HUES64 (cell line): Measurements from ENCODE around the gene TFF2.

ENCODE experiments used
- H3K27ac ChIP-seq: 2 replicates; pipeline ENCODE4 v1.7.0; 2013; ENCODE audit warnings: low read depth, low read length, inconsistent platforms
- H3K27me3 ChIP-seq: 2 replicates; pipeline ENCODE4 v1.6.1; 2013; ENCODE audit warnings: mild to moderate bottlenecking, low read length; ENCODE audit not compliant: insufficient read depth
- H3K36me3 ChIP-seq: 2 replicates; pipeline ENCODE4 v1.6.1; 2013; ENCODE audit warnings: mild to moderate bottlenecking, low read length; ENCODE audit not compliant: insufficient read depth
- H3K4me1 ChIP-seq: 2 replicates; pipeline ENCODE4 v1.6.1; 2013; ENCODE audit warnings: mild to moderate bottlenecking, low read length, moderate library complexity; ENCODE audit not compliant: insufficient read depth
- H3K4me3 ChIP-seq: 2 replicates; pipeline ENCODE4 v1.5.1; 2013; ENCODE audit warnings: mild to moderate bottlenecking, low read length, moderate library complexity
- H3K9ac ChIP-seq: 2 replicates; pipeline ENCODE4 v1.6.1; 2013; ENCODE audit warnings: mild to moderate bottlenecking, low read depth, low read length
- H3K9me3 ChIP-seq: 2 replicates; pipeline ENCODE4 v1.6.1; 2013; ENCODE audit warnings: low read depth, low read length; ENCODE audit not compliant: insufficient read depth
- WGBS: fragments of 150-250, 120-280 bp; methylation state at CpG from one replicate; pipeline ENCODE4 v1.1.7; 2013; ENCODE audit warnings: missing lambda C conversion rate; 5-methylcytosine and 5-hydroxymethylcytosine counted together

Gene TFF2

GRCh38 chr21:42343556-42343955 is 7.2 kb downstream of the TFF2 start:
- WGBS = 96% methylated on average over 6 of the region's 6 CpGs
- Histone ChIP-seq H3K4me1 (no peaks in the 10 kb centered on the region), H3K9me3 (no peaks in the 10 kb centered on the region), H3K27ac (no peak overlapping the region), H3K9ac (no peak overlapping the region), H3K27me3 (no peaks in the 10 kb centered on the region), H3K36me3 (no peaks in the 10 kb centered on the region), H3K4me3 (no peak overlapping the region)

- H3K36me3 ChIP-seq = no peaks in the 10 kb centered on the region
- H3K4me1 ChIP-seq = no peaks in the 10 kb centered on the region; the same call in 1 of the 2 replicates
- no peak overlapping the region for H3K27ac ChIP-seq
- no peaks in the 10 kb centered on the region for H3K27me3 ChIP-seq
- no peak overlapping the region for H3K4me3 ChIP-seq
- WGBS = 77% methylated on average over 10 of the region's 10 CpGs
- no peaks in the 10 kb centered on the region for H3K9me3 ChIP-seq
- no peak overlapping the region for H3K9ac ChIP-seq
Measured at GRCh38 chr21:42343101-42343500, 7.7 kb downstream of the TFF2 start.

- Histone ChIP-seq H3K9ac (no peak overlapping the region), H3K9me3 (no peaks in the 10 kb centered on the region), H3K4me1 (peaks cover 3% of the 10 kb centered on the region; the same call in 1 of the 2 replicates), H3K27me3 (no peaks in the 10 kb centered on the region), H3K27ac (no peak overlapping the region), H3K4me3 (no peak overlapping the region), H3K36me3 (no peaks in the 10 kb centered on the region)
- 95% methylated on average over 14 of the region's 15 CpGs for WGBS
Measured at GRCh38 chr21:42341776-42342542, 8.8 kb downstream of the TFF2 start.

- WGBS = 93% methylated on average over 24 of the region's 24 CpGs
- H3K9ac ChIP-seq = no peak overlapping the region
- peaks cover 17% of the 10 kb centered on the region for H3K4me1 ChIP-seq
- H3K36me3 ChIP-seq = no peaks in the 10 kb centered on the region
- no peak overlapping the region for H3K27ac ChIP-seq
- H3K4me3 ChIP-seq = no peak overlapping the region
- H3K27me3 ChIP-seq = no peaks in the 10 kb centered on the region
- no peaks in the 10 kb centered on the region for H3K9me3 ChIP-seq
Measured at GRCh38 chr21:42340187-42341050, 10.4 kb downstream of the TFF2 start.

GRCh38 chr21:42338729-42339715 is 11.8 kb downstream of the TFF2 start:
- no peak overlapping the region for H3K9ac ChIP-seq

GRCh38 chr21:42337830-42338728 is 12.7 kb downstream of the TFF2 start:
- H3K36me3 ChIP-seq = no peaks in the 10 kb centered on the region
- H3K4me3 ChIP-seq = no peak overlapping the region
- peaks cover 18% of the 10 kb centered on the region for H3K4me1 ChIP-seq
- H3K9ac ChIP-seq = no peak overlapping the region
- H3K27me3 ChIP-seq = no peaks in the 10 kb centered on the region
- 73% methylated on average over 23 of the region's 23 CpGs for WGBS
- no peaks in the 10 kb centered on the region for H3K9me3 ChIP-seq
- H3K27ac ChIP-seq = no peak overlapping the region

More at GRCh38 chr21:42338729-42339715, 11.8 kb downstream of the TFF2 start:
- Histone ChIP-seq H3K4me1 (peaks cover 18% of the 10 kb centered on the region), H3K4me3 (no peak overlapping the region), H3K36me3 (no peaks in the 10 kb centered on the region), H3K27me3 (no peaks in the 10 kb centered on the region), H3K27ac (no peak overlapping the region), H3K9me3 (no peaks in the 10 kb centered on the region)
- WGBS = 95% methylated on average over 16 of the region's 17 CpGs

- Histone ChIP-seq H3K9ac (no peak overlapping the region), H3K4me3 (no peak overlapping the region), H3K36me3 (no peaks in the 10 kb centered on the region), H3K4me1 (peaks cover 18% of the 10 kb centered on the region), H3K27me3 (no peaks in the 10 kb centered on the region), H3K9me3 (no peaks in the 10 kb centered on the region), H3K27ac (no peak overlapping the region)
- WGBS = 95% methylated on average over 4 of the region's 4 CpGs
Measured at GRCh38 chr21:42337276-42337675, 13.5 kb downstream of the TFF2 start.

- Histone ChIP-seq H3K36me3 (no peaks in the 10 kb centered on the region), H3K4me1 (peaks cover 18% of the 10 kb centered on the region), H3K9me3 (0 out of 2 replicates have a peak, but pooled peaks cover 5% of the 10 kb centered on the region), H3K9ac (peak overlapping the region; percentile 63), H3K27ac (peak overlapping the region; percentile 69; the same call in 1 of the 2 replicates), H3K4me3 (no peak overlapping the region; the same call in 1 of the 2 replicates), H3K27me3 (no peaks in the 10 kb centered on the region)
- 32% methylated on average over 10 of the region's 10 CpGs for WGBS
Measured at GRCh38 chr21:42336054-42336453, 14.7 kb downstream of the TFF2 start.

- Histone ChIP-seq H3K4me3 (no peak overlapping the region), H3K27ac (no peak overlapping the region), H3K9ac (no peak overlapping the region), H3K36me3 (no peaks in the 10 kb centered on the region), H3K4me1 (peaks cover 18% of the 10 kb centered on the region), H3K9me3 (peaks cover 11% of the 10 kb centered on the region; the same call in 1 of the 2 replicates), H3K27me3 (no peaks in the 10 kb centered on the region)
- 90% methylated on average over 5 of the region's 5 CpGs for WGBS
Measured at GRCh38 chr21:42332557-42333317, 18.1 kb downstream of the TFF2 start.
